HG03354 (cell line): ENCODE data around the gene MUSTN1.

ENCODE experiments used
- ATAC-seq: cut with Tn5 transposase; IDR thresholded peaks from one replicate; pipeline ENCODE4 v1.9.1; 2021; ENCODE audit warnings: mild to moderate bottlenecking; ENCODE audit not compliant: unreplicated experiment, poor library complexity, severe bottlenecking

MUSTN1 gene

GRCh38 chr3:52856666-52857065 is 21.8 kb upstream of the MUSTN1 start:
- no peak for ATAC-seq

GRCh38 chr3:52854013-52854412 is 19.2 kb upstream of the MUSTN1 start:
- no peak for ATAC-seq

GRCh38 chr3:52852419-52852818 is 17.6 kb upstream of the MUSTN1 start:
- no peak for ATAC-seq

GRCh38 chr3:52851348-52851747 is 16.5 kb upstream of the MUSTN1 start:
- no peak for ATAC-seq

GRCh38 chr3:52849656-52850055 is 14.8 kb upstream of the MUSTN1 start:
- ATAC-seq: no peak

GRCh38 chr3:52848617-52849016 is 13.8 kb upstream of the MUSTN1 start:
- no peak for ATAC-seq

GRCh38 chr3:52847726-52848125 is 12.9 kb upstream of the MUSTN1 start:
- no peak for ATAC-seq

- no peak for ATAC-seq
These were observed 12.4 kb upstream of the MUSTN1 start for GRCh38 chr3:52847241-52847640.

GRCh38 chr3:52846432-52846965 is 11.7 kb upstream of the MUSTN1 start:
- ATAC-seq: no peak

GRCh38 chr3:52845691-52846431 is 11.0 kb upstream of the MUSTN1 start:
- ATAC-seq: no peak

GRCh38 chr3:52845157-52845556 is 10.3 kb upstream of the MUSTN1 start:
- no peak for ATAC-seq

GRCh38 chr3:52844290-52844975 is 9.6 kb upstream of the MUSTN1 start:
- ATAC-seq: no peak

- ATAC-seq: no peak
These were observed 9.1 kb upstream of the MUSTN1 start for GRCh38 chr3:52843881-52844280.

GRCh38 chr3:52843108-52843865 is 8.5 kb upstream of the MUSTN1 start:
- ATAC-seq: no peak

GRCh38 chr3:52842424-52842823 is 7.6 kb upstream of the MUSTN1 start:
- ATAC-seq: no peak

- no peak for ATAC-seq
These were observed 7.1 kb upstream of the MUSTN1 start for GRCh38 chr3:52841981-52842340.

GRCh38 chr3:52841211-52841980 is 6.6 kb upstream of the MUSTN1 start:
- no peak for ATAC-seq

GRCh38 chr3:52839892-52840545 is 5.2 kb upstream of the MUSTN1 start:
- ATAC-seq: no peak

GRCh38 chr3:52839268-52839575 is 4.4 kb upstream of the MUSTN1 start:
- no peak for ATAC-seq
